NCI-H1417 treated with DMSO at 0.1 percent for 48 hours (cell line): ENCODE data around the gene ADGRV1.

Experiments
- DNase-seq: peaks from one replicate; lab custom pipeline; 2025; lab: John Stamatoyannopoulos, UW

Gene ADGRV1

GRCh38 chr5:91162534-91163381, 604.2 kb downstream of the ADGRV1 start:
- DNase-seq, result no peak

- no peak for DNase-seq
Observed at GRCh38 chr5:91164424-91164823, 605.8 kb downstream of the ADGRV1 start.

- no peak for DNase-seq
Observed at GRCh38 chr5:91166059-91166807, 607.6 kb downstream of the ADGRV1 start.

GRCh38 chr5:91168859-91169258, 610.3 kb downstream of the ADGRV1 start:
- no peak for DNase-seq

GRCh38 chr5:91170266-91170665, 611.7 kb downstream of the ADGRV1 start:
- no peak for DNase-seq

GRCh38 chr5:91171322-91171721, 612.7 kb downstream of the ADGRV1 start:
- no peak for DNase-seq

- DNase-seq, result no peak
Observed at GRCh38 chr5:91174396-91174795, 615.8 kb downstream of the ADGRV1 start.

- DNase-seq, result no peak
Observed at GRCh38 chr5:91175708-91176107, 617.1 kb downstream of the ADGRV1 start.

- no peak for DNase-seq
Observed at GRCh38 chr5:91176288-91177016, 617.9 kb downstream of the ADGRV1 start.

- DNase-seq, result no peak
Observed at GRCh38 chr5:91177085-91177484, 618.5 kb downstream of the ADGRV1 start.

GRCh38 chr5:91177639-91178038, 619.0 kb downstream of the ADGRV1 start:
- DNase-seq, result no peak

- no peak for DNase-seq
Observed at GRCh38 chr5:91178461-91178860, 619.9 kb downstream of the ADGRV1 start.

GRCh38 chr5:91179018-91179417, 620.4 kb downstream of the ADGRV1 start:
- no peak for DNase-seq

GRCh38 chr5:91180506-91180905, 621.9 kb downstream of the ADGRV1 start:
- no peak for DNase-seq

- no peak for DNase-seq
Observed at GRCh38 chr5:91182763-91183162, 624.2 kb downstream of the ADGRV1 start.

- no peak for DNase-seq
Observed at GRCh38 chr5:91183743-91184142, 625.1 kb downstream of the ADGRV1 start.

GRCh38 chr5:91186101-91186500, 627.5 kb downstream of the ADGRV1 start:
- no peak for DNase-seq

- DNase-seq, result no peak
Observed at GRCh38 chr5:91187032-91187431, 628.4 kb downstream of the ADGRV1 start.

GRCh38 chr5:91188755-91189154, 630.2 kb downstream of the ADGRV1 start:
- DNase-seq, result no peak

- no peak for DNase-seq
Observed at GRCh38 chr5:91189480-91190313, 631.1 kb downstream of the ADGRV1 start.

- no peak for DNase-seq
Observed at GRCh38 chr5:91190314-91190690, 631.7 kb downstream of the ADGRV1 start.
